GM21737 (cell line): ENCODE results near the gene MYOM1.

ENCODE experiments used
- ATAC-seq: cut with Tn5 transposase; IDR thresholded peaks from one replicate; pipeline ENCODE4 v1.9.1; 2021; ENCODE audit warnings: mild to moderate bottlenecking, moderate library complexity; ENCODE audit not compliant: unreplicated experiment

Gene MYOM1

GRCh38 chr18:3190610-3191009 lies 29.2 kb downstream of the MYOM1 start:
- ATAC-seq: no peak

- no peak for ATAC-seq
Observed at GRCh38 chr18:3189884-3190283, 29.9 kb downstream of the MYOM1 start.

GRCh38 chr18:3186678-3187658 lies 32.8 kb downstream of the MYOM1 start:
- no peak for ATAC-seq

- ATAC-seq: no peak
Observed at GRCh38 chr18:3184275-3184963, 35.3 kb downstream of the MYOM1 start.

GRCh38 chr18:3183103-3183717 lies 36.6 kb downstream of the MYOM1 start:
- no peak for ATAC-seq

- ATAC-seq: no peak
Observed at GRCh38 chr18:3180325-3180724, 39.4 kb downstream of the MYOM1 start.

GRCh38 chr18:3179430-3180089 lies 40.2 kb downstream of the MYOM1 start:
- peak; percentile 51 for ATAC-seq

GRCh38 chr18:3177902-3178687 lies 41.7 kb downstream of the MYOM1 start:
- ATAC-seq: peak; percentile 89

- ATAC-seq: no peak
Observed at GRCh38 chr18:3175195-3175758, 44.5 kb downstream of the MYOM1 start.

- no peak for ATAC-seq
Observed at GRCh38 chr18:3172097-3172496, 47.7 kb downstream of the MYOM1 start.

GRCh38 chr18:3171631-3172030 lies 48.1 kb downstream of the MYOM1 start:
- ATAC-seq: no peak

GRCh38 chr18:3170441-3171161 lies 49.2 kb downstream of the MYOM1 start:
- no peak for ATAC-seq

- ATAC-seq: no peak
Observed at GRCh38 chr18:3164381-3164780, 55.4 kb downstream of the MYOM1 start.

- ATAC-seq: no peak
Observed at GRCh38 chr18:3163968-3164367, 55.8 kb downstream of the MYOM1 start.

GRCh38 chr18:3162181-3162580 lies 57.6 kb downstream of the MYOM1 start:
- no peak for ATAC-seq

GRCh38 chr18:3159830-3160229 lies 59.9 kb downstream of the MYOM1 start:
- no peak for ATAC-seq

GRCh38 chr18:3157606-3158005 lies 62.2 kb downstream of the MYOM1 start:
- ATAC-seq: no peak

- ATAC-seq: no peak
Observed at GRCh38 chr18:3157086-3157485, 62.7 kb downstream of the MYOM1 start.

GRCh38 chr18:3156325-3156640 lies 63.5 kb downstream of the MYOM1 start:
- ATAC-seq: no peak
